SK-N-MC (cell line): ENCODE measurements around the gene KRTAP10-9.

Source experiments
- EZH2 ChIP-seq: fragments of 200-600 bp; sonication (generic); IDR thresholded peaks from one replicate; pipeline ENCODE4 v1.6.1; 2017; ENCODE audit warnings: antibody characterized with exemption
- POLR2AphosphoS5 ChIP-seq: IDR thresholded peaks from 2 replicates; pipeline ENCODE4 v1.6.1; 2012; ENCODE audit warnings: mild to moderate bottlenecking, low read depth, low read length, borderline replicate concordance

GRCh38 chr21:44650973-44651675 is 24.2 kb downstream of the KRTAP10-9 start:
- TF ChIP-seq EZH2 (no peak), POLR2AphosphoS5 (no peak)
